HG02610 (cell line): Measurements from ENCODE around the gene BST1.

Experiments used
- ATAC-seq: cut with Tn5 transposase; IDR thresholded peaks from one replicate; pipeline ENCODE4 v1.9.1; 2021; ENCODE audit warnings: mild to moderate bottlenecking, moderate library complexity; ENCODE audit not compliant: unreplicated experiment

BST1 gene

GRCh38 chr4:15676039-15676438 lies 26.8 kb upstream of the BST1 start:
- ATAC-seq = no peak

- ATAC-seq = no peak
Observed at GRCh38 chr4:15676899-15677298, 26.0 kb upstream of the BST1 start.

GRCh38 chr4:15677507-15677988 lies 25.3 kb upstream of the BST1 start:
- no peak for ATAC-seq

GRCh38 chr4:15681067-15681371 lies 21.8 kb upstream of the BST1 start:
- ATAC-seq = no peak

- peak; percentile 88 for ATAC-seq
Observed at GRCh38 chr4:15681372-15682241, 21.3 kb upstream of the BST1 start, which contains the start of gene FAM200B. Gene FAM200B (plus strand): TSS chr4:15681827. CDS start chr4:15686978, 5,151 bp downstream.

- no peak for ATAC-seq
Observed at GRCh38 chr4:15682242-15683142, 20.4 kb upstream of the BST1 start.

- no peak for ATAC-seq
Observed at GRCh38 chr4:15683143-15683495, 19.7 kb upstream of the BST1 start.

- ATAC-seq = no peak
Observed at GRCh38 chr4:15684498-15684897, 18.4 kb upstream of the BST1 start.

GRCh38 chr4:15688051-15688450 lies 14.8 kb upstream of the BST1 start:
- ATAC-seq = no peak

GRCh38 chr4:15689540-15689939 lies 13.3 kb upstream of the BST1 start:
- ATAC-seq = no peak

- no peak for ATAC-seq
Observed at GRCh38 chr4:15690020-15690809, 12.7 kb upstream of the BST1 start.

- ATAC-seq = no peak
Observed at GRCh38 chr4:15691346-15692135, 11.3 kb upstream of the BST1 start.

- no peak for ATAC-seq
Observed at GRCh38 chr4:15692602-15693001, 10.3 kb upstream of the BST1 start.

- no peak for ATAC-seq
Observed at GRCh38 chr4:15694431-15694830, 8.4 kb upstream of the BST1 start.

GRCh38 chr4:15695240-15695699 lies 7.6 kb upstream of the BST1 start:
- no peak for ATAC-seq

- ATAC-seq = no peak
Observed at GRCh38 chr4:15695729-15696128, 7.1 kb upstream of the BST1 start.

- ATAC-seq = no peak
Observed at GRCh38 chr4:15696866-15697265, 6.0 kb upstream of the BST1 start.

GRCh38 chr4:15703439-15703838 lies 574 bp downstream of the BST1 start:
- ATAC-seq = no peak

GRCh38 chr4:15704129-15704528 lies 1.3 kb downstream of the BST1 start:
- ATAC-seq = no peak
